ENCODE measurements around the gene ASB6. TPM values are rescaled to one million over a fixed set of nuclear protein-coding genes. Genes with fewer than 3 reads are reported as not detected.

ASB6 gene
- polyA plus RNA-seq, 4 donors = 12.4 to 22.2 (median 16.8) TPM

- DNase-seq (ENCODE audit: low read depth in 4 of 4, low spot score in 3 of 4) = no peak
These were observed 13.2 kb downstream of the ASB6 start for GRCh38 chr9:129628709-129629108.

- no peak for DNase-seq (ENCODE audit: low read depth in 4 of 4, low spot score in 3 of 4)
These were observed 14.2 kb downstream of the ASB6 start for GRCh38 chr9:129627556-129628440.

GRCh38 chr9:129626625-129627284 is 15.2 kb downstream of the ASB6 start:
- DNase-seq (ENCODE audit: low read depth in 4 of 4, low spot score in 3 of 4) = no peak

GRCh38 chr9:129626079-129626624 is 15.8 kb downstream of the ASB6 start, which contains the start of gene NTMT1:
Gene NTMT1 (plus strand): TSS chr9:129626163. CDS start chr9:129632704, 6,541 bp downstream.
- peak in 2 of 4 donors; percentile 72 to 75 for DNase-seq (ENCODE audit: low read depth in 4 of 4, low spot score in 3 of 4)

- no peak for DNase-seq (ENCODE audit: low read depth in 4 of 4, low spot score in 3 of 4)
These were observed 17.0 kb downstream of the ASB6 start for GRCh38 chr9:129624947-129625346.

GRCh38 chr9:129624168-129624759 is 17.7 kb downstream of the ASB6 start:
- DNase-seq (ENCODE audit: low read depth in 4 of 4, low spot score in 3 of 4) = no peak

GRCh38 chr9:129623331-129623730 is 18.6 kb downstream of the ASB6 start:
- DNase-seq (ENCODE audit: low read depth in 4 of 4, low spot score in 3 of 4) = no peak

GRCh38 chr9:129620669-129621295 is 21.2 kb downstream of the ASB6 start, which contains the start of gene C9orf50:
Gene C9orf50 (minus strand): TSS chr9:129621101. CDS start chr9:129620574, 527 bp downstream.
- DNase-seq (ENCODE audit: low read depth in 4 of 4, low spot score in 3 of 4) = no peak

GRCh38 chr9:129619787-129620668 is 21.9 kb downstream of the ASB6 start:
- no peak for DNase-seq (ENCODE audit: low read depth in 4 of 4, low spot score in 3 of 4)

GRCh38 chr9:129617167-129617566 is 24.8 kb downstream of the ASB6 start:
- no peak for DNase-seq (ENCODE audit: low read depth in 4 of 4, low spot score in 3 of 4)

- no peak for DNase-seq (ENCODE audit: low read depth in 4 of 4, low spot score in 3 of 4)
These were observed 26.3 kb downstream of the ASB6 start for GRCh38 chr9:129615407-129616285.

GRCh38 chr9:129614932-129615331 is 27.0 kb downstream of the ASB6 start:
- DNase-seq (ENCODE audit: low read depth in 4 of 4, low spot score in 3 of 4) = no peak

- DNase-seq (ENCODE audit: low read depth in 4 of 4, low spot score in 3 of 4) = no peak
These were observed 28.3 kb downstream of the ASB6 start for GRCh38 chr9:129613520-129614175.

GRCh38 chr9:129612815-129613519 is 29.0 kb downstream of the ASB6 start:
- DNase-seq (ENCODE audit: low read depth in 4 of 4, low spot score in 3 of 4) = no peak

GRCh38 chr9:129612123-129612522 is 29.8 kb downstream of the ASB6 start:
- no peak for DNase-seq (ENCODE audit: low read depth in 4 of 4, low spot score in 3 of 4)

GRCh38 chr9:129611307-129611800 is 30.6 kb downstream of the ASB6 start:
- DNase-seq (ENCODE audit: low read depth in 4 of 4, low spot score in 3 of 4) = no peak
